Measurements from ENCODE around the gene OVCH2.
"Not testable (repeated sequence)": the region's sequence is repeated elsewhere in the genome, so short reads cannot be mapped to it uniquely, and the experiment has no call there.

OVCH2 gene

DNA sequence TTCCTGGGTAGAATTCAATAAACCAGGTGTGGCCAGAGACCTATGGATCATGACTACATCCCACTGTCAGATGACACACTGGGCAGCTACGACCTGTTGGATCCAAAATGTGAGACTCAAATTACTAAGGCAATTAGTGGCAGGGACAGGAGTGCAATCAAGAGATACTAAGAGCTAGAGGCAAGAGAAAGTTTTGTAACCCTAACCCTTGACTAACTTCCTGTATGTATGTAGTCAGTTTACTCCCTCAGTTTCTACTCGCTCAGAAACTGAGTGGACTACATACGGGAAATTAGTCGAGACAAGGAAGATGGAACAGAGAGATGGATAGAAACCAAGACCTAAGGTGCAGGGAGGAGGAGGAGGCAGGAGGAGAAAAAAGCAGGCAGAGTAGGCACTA is 35.6 kb downstream of the OVCH2 start:
- no peak for DNase-seq

DNA sequence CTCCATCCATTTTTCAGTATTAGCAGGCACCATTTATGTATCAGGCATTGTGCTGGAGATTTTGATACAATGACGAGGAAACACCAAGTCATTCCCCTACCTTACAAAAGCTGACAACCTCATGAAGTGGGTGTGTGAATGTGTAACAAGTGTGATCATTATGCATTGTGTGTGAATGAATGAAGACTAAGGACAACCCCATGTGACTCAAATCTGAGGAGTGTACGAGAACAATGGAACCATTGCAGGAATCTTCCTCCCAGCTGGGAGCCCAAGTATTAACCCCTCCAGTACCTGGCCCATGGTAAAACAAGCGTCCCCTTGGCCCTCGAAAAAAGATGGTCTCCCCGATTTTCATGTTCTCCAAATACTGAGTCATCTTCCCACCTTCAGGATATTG is 37.4 kb downstream of the OVCH2 start:
- no peak for DNase-seq

DNA sequence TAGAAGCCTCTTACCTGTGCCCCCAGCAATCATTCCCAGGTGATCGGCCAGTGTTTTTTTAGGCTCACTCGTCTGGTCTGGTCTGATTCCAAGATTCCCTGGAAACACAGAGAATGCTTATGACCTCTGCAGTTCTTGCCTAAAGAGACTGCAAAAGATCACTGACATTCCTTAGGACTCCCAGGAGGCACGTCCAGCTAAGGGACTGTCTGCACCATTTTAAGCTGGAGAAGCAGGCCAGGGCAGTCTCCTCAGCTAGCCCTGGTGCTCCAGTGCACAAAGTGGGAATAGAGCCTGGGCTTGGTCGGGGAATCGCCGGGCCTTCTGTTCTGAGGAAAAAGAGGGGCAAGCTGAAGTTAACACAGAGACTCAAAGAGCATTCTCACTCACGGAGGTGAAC is 37.8 kb downstream of the OVCH2 start:
- no peak for DNase-seq

- no peak for DNase-seq
These were observed 38.8 kb downstream of the OVCH2 start for GRCh38 chr11:7667460-7667859.

GRCh38 chr11:7666292-7666866 is 39.9 kb downstream of the OVCH2 start:
- DNase-seq = no peak

DNA sequence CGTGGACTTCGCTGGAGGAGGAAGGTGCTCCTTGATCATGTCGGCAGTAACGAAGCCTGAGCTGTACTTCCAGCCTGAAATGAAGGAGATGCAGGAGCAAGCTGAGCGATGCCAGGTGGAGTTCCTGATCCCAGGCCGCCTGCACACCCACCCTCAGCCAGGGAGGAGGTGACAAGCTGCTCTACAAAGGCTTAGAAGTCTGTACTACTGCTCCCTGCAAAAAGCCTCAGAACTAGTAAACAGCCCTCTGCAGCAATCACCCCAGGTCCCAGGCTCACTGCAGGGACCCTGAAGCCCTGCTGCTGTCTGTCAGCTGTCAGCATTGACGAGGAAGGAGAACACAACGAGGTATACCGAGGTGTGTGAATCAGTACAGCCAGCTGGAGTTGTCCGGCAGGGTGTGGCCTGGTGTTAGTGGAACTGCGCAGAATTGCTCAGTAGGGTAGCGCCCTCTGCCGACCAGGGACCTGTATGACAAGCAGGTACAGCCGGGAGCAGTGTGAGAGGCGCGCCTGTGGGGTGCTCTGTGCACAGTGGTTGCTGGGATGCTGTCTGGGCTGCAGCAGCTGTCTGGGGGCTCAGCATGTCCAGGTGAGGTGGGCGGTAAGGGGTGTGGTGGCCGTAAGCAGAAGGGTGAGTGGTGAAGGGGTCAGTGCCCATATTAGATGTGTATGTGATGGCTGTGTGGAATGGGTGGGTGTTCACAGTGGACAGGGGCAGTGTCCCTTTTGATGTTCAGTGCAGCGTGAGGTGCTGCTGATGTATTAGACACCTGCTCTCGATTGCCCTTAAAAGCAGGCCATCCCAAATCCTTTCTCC is 40.6 kb downstream of the OVCH2 start:
- no peak for DNase-seq

DNA sequence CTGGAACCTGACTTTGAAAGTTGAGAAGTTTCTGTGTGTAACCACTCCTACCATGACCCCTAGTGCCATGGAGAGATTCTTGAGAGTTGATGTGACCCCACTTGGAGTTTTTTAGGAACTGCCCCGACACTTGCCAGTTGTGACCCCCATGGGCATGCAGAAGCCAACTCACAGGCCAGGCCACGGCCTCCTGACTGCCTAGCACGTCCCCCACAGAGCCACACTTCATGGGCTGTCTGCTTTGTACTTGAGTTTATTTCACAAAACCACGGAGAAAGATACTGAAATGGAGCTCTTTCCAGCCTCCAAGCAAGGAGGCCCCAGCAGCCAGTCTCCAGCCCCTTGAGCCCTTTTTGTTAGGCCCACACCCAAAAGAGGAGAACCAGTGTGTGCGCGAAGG is 41.4 kb downstream of the OVCH2 start:
- no peak for DNase-seq

DNA sequence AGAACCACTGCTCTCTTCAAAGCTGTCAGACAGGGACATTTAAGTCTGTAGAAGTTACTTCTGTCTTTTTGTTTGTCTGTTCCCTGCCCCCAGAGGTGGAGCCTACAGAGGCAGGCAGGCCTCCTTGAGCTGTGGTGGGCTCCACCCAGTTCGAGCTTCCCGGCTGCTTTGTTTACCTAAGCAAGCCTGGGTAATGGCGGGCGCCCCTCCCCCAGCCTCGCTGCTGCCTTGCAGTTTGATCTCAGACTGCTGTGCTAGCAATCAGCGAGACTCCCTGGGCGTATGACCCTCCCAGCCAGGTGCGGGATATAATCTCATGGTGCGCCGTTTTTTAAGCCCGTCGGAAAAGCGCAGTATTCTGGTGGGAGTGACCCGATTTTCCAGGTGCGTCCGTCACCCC is 42.7 kb downstream of the OVCH2 start:
- not testable (repeated sequence) for DNase-seq

GRCh38 chr11:7657306-7658025 is 48.8 kb downstream of the OVCH2 start:
- no peak for DNase-seq

DNA sequence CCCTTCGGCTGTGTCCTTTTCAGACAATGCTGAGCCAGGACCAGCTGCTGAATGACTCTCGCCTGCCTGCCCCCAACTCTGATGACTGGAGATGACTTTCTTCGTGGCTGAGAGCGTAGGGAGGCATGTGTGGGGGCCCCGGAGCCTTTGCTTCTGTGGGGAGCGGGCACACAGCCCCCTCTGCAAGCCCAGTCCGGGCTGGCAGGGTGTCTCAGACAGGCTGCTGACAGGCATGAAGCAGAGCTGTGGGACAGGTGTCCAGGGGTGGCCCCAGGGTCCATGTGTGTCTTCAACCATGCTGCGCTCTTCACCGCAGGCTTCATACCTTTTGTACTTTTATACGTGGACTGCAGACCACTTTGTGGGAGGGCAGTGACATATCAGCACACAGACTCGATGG is 49.6 kb downstream of the OVCH2 start:
- DNase-seq = no peak

GRCh38 chr11:7655253-7656217 is 50.7 kb downstream of the OVCH2 start:
- DNase-seq = no peak

GRCh38 chr11:7654195-7654705 is 52.0 kb downstream of the OVCH2 start:
- DNase-seq = no peak

DNA sequence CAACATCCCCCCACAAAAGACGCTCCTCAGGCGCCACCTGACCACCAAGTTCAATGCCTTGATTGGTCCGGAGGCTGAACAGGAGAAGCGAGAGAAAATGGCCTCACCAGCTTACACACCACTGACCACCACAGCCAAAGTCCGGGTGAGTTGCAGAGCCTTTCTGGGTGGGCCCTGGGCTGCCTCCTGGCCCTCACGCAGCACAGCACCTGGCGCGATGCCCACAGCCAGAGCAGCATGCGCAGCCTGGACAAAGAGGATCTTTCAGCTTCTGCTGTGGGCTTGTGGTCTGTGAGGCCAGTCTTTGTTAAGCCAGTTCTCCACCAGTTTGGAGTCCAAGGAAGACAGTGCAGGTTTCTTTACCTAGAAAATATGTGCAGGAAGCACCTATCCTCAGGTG is 54.6 kb downstream of the OVCH2 start:
- no peak for DNase-seq

DNA sequence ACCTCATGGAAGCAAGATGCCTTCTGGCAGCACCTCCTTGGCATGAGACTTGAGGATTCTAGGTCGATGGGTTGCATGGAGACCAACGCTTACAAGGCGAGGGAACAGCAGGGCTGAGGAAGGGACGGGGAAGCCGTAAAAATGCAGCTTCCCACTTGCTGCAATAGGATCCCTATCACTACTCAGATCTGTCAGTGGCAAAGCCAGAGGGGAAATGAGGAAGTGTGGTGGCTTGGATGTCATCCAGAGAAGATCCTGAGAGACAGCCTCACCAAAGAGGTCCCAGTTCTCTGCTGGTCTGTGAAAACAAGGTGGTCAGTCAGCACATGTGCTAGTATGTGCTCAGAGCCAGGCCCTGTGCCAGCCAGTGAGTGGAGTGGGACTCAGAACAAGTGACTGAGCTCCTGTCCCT is 55.1 kb downstream of the OVCH2 start:
- DNase-seq = no peak

DNA sequence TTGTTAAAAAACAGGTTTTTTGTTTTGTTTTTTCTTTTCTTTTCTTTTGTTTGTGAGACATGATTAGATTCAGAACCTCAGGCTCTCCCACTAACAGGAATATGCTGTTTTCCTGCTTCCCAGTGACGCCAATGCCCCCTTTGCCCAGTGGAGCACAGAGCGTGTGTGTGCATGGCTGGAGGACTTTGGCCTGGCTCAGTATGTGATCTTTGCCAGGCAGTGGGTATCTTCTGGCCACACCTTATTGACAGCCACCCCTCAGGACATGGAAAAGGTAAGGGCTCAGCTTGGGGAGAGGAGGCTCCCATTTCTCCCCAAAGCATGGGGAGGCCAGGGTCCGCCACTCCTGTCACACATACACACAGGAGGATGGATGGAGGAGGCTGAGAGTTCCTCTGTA is 58.0 kb downstream of the OVCH2 start:
- no peak for DNase-seq

GRCh38 chr11:7646866-7647265 is 59.4 kb downstream of the OVCH2 start:
- no peak for DNase-seq

- no peak for DNase-seq
These were observed 61.1 kb downstream of the OVCH2 start for GRCh38 chr11:7645206-7645605.

DNA sequence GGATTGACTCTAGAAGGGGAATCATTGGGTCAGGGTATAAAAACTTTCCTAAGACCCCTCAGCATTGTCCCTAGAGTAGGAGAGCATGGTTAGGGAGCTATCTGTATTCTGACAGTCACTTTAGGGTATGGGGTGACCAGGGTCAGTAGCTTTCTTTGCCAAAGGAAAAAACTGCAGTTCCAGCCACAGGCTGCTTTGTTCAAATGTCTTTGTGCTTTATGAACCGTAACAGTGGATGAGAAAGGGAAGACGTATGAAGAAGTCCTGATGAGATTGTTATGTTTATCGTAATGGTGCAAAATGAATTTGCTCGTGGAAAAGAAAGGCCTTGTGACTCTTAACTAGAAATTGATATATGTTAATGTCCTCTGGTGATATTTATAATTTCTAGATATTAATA is 63.0 kb downstream of the OVCH2 start:
- DNase-seq = no peak

DNA sequence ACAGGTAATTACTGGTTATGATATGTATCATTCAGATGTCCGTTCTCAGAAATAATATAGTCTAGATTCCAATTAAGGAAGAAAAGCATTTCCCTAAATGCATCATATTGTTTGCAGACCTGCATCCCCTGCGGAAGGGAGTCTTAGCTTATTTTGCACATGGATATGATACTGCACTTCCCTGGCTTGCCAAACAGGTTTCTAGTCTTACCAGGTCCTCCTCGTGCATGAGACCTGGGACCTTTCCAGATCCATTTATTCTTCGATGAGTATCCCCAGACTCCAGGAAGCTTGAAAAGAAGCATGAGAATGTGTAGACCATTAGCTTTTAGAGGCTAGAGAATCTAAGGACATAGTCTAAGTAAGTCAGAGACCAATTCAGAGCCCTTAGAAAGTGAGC is 63.5 kb downstream of the OVCH2 start:
- no peak for DNase-seq

- DNase-seq = no peak
These were observed 65.5 kb downstream of the OVCH2 start for GRCh38 chr11:7640816-7641215.

DNA sequence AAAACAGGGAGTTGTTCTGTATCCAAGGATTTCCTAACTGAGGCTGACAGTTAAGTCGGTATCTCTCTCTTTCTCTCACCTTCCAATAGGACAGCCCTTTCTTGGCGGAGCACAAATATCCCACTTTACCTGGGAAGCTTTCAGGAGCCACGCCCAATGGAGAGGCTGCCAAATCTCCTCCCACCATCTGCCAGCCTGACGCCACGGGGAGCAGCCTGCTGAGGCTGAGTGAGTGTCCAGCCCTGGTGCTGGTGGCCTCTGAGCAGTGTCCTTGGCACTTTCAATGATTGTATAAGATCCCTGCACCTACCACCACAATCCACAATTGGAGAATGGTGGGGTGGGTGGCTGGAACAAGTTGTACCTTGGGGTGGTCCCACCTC is 66.6 kb downstream of the OVCH2 start:
- no peak for DNase-seq

Data from NCI-H510A (cell line).